Glomerular visceral epithelial cell (primary cell): Measurements from ENCODE around the gene SLC25A3.
"Not testable (repeated sequence)": the region's sequence is repeated elsewhere in the genome, so short reads cannot be mapped to it uniquely, and the experiment has no call there.

ENCODE experiments used
- DNase-seq: peaks from one replicate; pipeline ENCODE4 v3.0.0-alpha.2; 2016; ENCODE audit errors: extremely low spot score

The SLC25A3 gene

GRCh38 chr12:98593351-98594049, at the start of gene SLC25A3:
Gene SLC25A3 (plus strand): TSS chr12:98593686. CDS start chr12:98593979, 293 bp downstream.
- peak; percentile 98 for DNase-seq

- DNase-seq, result no peak
Measured at GRCh38 chr12:98543701-98544100, 49.8 kb upstream of the SLC25A3 start.

- no peak for DNase-seq
Measured at GRCh38 chr12:98544751-98545150, 48.7 kb upstream of the SLC25A3 start.

DNA sequence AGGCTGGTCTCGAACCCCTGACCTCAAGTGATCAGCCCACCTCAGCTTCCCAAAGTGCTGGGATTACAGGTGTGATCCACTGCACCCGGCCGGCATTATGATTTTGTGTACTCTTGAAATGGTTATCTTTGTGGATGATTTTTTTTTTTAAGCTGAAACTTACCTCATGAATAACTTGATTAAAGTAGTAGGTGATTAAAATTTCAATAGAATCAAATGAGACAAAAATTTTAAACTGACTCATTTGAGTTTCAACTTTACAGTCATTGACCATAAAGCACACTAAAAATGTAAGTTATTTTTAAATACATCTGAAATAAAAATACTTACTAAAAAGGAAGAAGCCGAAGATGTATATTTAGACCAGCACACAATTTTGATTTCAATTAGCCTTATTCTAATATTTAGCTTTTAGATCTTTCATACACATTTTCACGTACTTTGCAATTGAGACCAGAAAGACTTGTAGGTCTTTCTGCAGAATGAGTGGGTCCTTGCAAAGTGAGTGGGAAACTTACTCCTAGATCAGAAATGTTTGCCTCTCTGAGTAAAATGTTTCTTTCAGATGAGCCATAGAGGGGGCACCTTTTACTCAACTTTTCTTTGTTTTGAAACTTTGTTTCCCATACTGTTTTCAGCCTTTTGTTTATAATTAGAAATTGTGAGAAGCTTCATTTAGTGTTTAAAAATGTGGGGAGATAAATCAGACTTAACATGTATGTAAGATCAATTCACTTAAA, 43.9 kb upstream of the SLC25A3 start:
- DNase-seq, result no peak

- DNase-seq, result no peak
Measured at GRCh38 chr12:98551787-98552186, 41.7 kb upstream of the SLC25A3 start.

DNA sequence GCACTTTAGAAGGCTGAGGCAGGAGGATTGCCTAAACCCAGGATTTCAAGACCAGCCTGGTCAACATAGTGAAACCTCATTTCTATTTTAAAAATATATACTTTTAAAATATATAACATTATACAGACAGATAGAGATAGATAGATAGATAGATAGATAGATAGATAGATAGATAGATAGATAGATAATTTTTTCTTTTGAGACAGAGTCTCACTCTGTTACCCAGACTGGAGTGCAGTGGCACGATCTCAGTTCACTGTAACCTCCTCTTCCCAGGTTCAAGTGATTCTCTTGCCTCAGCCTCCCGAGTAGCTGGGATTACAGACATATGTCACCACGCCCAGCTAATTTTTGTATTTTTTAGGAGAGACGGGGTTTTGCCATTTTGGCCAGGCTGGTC, 35.4 kb upstream of the SLC25A3 start:
- not testable (repeated sequence) for DNase-seq

DNA sequence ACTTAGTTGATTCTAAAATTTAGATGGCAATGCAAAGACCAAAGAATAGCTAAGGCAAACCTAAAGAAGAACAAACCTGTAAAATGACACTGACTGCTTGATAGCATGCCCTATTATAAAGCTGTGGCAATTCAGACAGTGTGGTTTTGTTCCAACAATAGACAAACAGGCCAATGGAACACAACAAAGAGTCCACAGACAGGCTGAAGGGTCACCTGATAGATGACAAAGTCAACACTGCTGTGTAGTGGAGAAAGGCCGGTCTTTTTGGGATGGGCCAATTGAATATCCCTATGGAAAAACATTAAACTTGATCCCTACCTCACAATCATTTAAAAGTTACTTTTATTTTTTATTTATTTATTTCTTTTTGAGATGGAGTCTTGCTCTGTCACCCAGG, 33.8 kb upstream of the SLC25A3 start:
- DNase-seq, result no peak

- DNase-seq, result no peak
Measured at GRCh38 chr12:98561846-98562245, 31.6 kb upstream of the SLC25A3 start.

DNA sequence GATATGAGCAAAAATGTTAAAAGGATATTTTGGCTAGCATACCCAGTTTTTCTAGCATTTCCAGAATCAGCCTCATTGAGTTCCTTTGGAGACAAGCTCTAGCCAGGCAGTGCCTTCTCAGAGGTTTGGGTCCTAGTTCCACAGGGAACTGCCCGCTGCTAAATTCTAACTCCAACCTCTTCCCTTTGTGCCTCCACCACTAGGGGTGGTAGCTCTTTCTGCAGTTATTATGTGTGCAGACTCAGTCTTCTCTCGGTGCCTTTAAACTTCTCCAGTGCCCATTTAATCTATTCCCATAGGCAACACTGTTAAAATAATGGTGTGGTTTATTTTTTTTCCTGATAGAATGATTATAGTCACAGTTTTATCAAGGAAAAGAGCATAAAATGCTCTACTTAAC, 21.5 kb upstream of the SLC25A3 start:
- no peak for DNase-seq

DNA sequence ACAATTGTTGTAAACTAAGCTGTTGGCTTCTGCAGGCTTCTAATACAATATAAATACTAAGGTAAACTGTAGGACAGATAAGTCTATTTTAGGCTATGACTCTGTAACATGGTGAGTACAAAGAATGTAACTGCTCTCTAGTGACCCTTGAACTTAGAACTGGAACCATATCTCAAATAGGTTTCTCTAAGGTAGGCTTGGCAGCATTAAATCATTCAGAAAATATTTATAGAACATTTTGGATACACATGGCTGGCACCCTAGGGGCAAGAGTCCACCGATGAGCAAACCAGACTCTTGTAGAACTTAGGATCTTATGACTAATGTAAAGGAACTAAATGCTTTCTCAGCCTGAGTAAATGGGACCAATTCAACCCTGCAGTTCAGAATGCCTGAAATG, 19.4 kb upstream of the SLC25A3 start:
- DNase-seq, result peak; percentile 9

- no peak for DNase-seq
Measured at GRCh38 chr12:98575013-98575412, 18.5 kb upstream of the SLC25A3 start.

GRCh38 chr12:98576795-98577194, 16.7 kb upstream of the SLC25A3 start:
- not testable (repeated sequence) for DNase-seq

GRCh38 chr12:98578392-98578791, 15.1 kb upstream of the SLC25A3 start:
- no peak for DNase-seq

- DNase-seq, result peak; percentile 20
Measured at GRCh38 chr12:98578821-98579220, 14.7 kb upstream of the SLC25A3 start.

DNA sequence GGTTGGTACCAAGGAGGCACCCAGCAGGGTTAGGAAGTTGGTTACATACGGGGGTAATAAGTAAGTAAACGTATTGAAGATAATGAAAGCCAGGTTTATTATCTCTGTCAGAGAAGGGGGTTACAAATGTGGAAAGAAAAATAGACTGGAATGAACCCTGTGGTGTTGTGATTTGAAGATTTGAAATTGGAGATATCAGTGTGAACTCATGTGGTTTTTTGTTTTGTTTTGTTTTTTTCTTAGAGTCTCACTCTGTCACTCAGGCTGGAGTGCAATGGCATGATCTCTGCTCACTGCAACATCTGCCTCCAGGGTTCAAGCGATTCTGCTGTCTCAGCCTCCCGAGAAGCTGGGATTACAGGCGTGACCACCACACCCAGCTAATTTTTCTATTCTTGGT, 14.1 kb upstream of the SLC25A3 start:
- no peak for DNase-seq

GRCh38 chr12:98579835-98580234, 13.7 kb upstream of the SLC25A3 start:
- no peak for DNase-seq

GRCh38 chr12:98580695-98581094, 12.8 kb upstream of the SLC25A3 start:
- no peak for DNase-seq

DNA sequence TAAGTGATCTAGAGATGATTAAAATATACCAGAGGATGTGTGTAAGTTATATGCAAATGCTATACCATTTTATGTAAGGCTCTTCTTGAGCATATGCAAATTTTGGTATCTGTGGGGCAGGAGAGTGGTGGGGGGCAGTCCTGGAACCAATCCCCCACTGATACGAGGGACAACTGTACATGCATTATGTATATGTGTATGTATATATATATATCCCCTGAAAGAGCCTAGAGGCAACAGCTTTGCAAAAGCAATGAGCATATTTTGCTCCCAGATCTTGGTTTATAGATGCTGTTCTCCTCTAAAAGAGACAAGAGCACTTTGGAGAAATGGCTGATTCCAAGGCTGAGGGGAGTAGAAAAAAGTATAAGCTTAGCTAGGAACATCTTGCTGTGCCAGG, 12.4 kb upstream of the SLC25A3 start:
- no peak for DNase-seq

- DNase-seq, result no peak
Measured at GRCh38 chr12:98582093-98582492, 11.4 kb upstream of the SLC25A3 start.

GRCh38 chr12:98587084-98587483, 6.4 kb upstream of the SLC25A3 start:
- no peak for DNase-seq

DNA sequence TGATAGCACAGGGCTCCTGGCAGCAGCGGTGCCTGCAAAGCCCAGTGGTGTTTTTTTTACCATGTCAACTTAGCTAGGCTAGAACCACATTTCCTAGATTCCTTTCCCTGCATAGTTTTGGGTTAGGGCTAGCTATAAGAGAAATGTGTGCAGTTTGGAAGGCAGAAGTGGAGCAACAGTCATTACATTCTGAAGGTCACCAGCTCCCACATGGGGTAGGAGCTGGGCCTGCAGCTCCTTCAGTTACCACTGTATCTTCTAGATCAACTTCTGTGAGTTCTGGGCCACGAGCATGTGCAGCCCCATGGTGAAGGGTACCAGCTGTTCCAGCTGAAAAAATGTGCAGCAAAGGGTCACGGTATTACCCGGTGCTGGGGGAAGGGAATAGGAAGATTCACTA, 2.3 kb upstream of the SLC25A3 start:
- DNase-seq, result no peak

DNA sequence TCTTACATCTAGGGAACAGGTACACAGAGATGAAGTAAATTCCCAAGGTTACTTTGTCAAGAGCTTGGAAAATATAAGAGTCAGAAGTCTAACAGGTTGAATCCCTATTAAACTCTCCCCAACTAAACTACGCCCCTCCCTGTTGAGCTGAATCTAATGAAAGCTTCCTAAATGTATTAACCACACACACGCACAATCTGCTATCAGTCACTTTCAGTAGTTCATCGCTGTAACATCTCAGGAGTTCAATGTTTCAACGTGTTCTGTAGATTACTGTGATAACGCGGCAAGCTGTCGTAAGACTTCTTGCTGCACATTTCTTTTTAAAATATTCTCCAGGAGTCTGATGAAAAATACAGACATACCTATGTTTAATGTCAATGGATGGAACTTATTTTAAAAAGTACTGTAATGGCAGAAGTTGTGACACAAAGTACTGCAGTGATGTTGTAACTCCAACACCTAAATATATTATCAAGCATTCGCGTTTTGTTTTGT, 612 bp upstream of the SLC25A3 start:
- no peak for DNase-seq
